SW 1271 (cell line): Measurements from ENCODE around the gene DMXL2.
"Not testable (repeated sequence)": the region's sequence is repeated elsewhere in the genome, so short reads cannot be mapped to it uniquely, and the experiment has no call there.

Source experiments
- DNase-seq, 2 experiments: peaks; one replicate each; lab custom pipeline; 2025; lab: John Stamatoyannopoulos, UW

Gene DMXL2

DNA sequence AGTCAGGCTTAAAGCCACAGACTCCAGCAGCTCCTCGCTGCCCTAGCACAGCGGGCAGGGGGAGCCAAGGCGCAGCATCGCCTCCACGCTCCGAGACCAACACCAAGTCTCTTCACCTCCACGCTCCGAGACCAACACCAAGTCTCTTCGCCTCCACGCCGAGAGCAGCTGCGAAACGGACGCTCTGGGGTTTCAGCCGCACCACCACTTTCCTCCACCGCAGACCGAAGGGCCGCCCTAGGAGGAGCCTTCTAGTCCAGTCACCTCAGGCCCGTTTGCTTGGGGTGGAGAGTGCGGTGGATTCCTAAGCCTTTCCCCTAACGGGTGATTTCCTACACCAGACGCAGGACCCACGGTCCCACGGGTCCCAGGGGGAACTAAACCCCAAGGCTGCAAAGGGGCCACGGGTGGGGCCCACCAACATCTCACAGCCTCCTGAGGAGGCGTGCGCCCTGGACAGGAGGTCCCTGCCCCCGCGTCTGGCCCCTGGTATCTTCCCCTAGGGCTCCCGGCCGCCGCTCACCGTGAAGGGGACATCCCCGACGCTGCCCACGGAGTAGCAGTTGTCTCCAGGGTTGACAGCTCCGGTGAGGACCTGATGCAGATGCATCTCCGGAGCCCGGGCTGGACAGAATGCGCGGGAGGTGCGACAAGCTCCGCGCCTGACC is 501 bp downstream of the DMXL2 start:
- DNase-seq: peak in 1 of 2 experiments; percentile 29

DNA sequence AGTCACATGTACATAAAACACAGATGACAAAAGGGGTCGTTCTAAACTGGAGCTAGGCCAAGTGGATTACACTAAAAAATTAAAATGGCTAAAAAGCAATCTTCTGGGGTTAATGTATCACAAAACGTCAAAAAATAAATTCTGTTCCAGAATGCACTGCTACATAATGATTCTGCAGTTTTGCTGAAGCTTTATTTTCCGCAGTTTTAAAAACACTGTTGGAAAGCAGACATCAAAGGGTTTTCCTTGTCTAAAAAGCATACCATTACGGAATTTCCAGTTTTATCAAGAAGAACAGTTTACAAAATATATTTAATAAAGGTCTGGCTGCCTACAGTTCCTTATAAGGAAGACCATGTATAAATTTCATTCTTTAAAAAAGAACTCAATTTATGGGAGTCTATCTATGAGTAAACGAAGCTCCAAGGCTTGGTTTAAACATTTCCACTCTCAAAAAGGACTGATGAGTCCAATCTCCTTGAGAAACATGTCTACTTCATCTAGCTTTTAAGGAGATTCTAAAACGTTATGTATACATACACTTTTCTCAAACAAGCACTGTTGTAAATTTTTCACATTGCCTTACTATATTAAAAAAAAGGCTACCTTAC is 1.3 kb downstream of the DMXL2 start:
- DNase-seq: no peak

DNA sequence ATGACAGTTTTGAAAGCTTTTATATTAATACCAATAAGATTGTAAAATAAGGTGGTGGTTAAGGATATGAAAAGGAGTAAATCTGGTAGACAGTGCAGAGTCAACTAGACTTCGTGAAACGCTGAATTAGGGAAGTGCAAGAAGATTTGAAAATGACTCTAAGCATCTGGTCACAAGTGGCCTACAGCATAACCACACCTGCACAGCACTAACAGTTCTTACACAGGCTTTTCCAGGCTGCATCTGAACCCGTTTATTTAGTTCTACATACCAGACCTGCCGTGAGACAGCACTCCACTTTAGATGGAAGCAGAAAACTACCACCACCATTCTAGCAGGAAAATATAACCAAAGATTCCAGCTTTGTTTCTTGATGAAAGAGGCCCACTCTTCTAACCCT is 1.9 kb downstream of the DMXL2 start:
- DNase-seq: no peak

DNA sequence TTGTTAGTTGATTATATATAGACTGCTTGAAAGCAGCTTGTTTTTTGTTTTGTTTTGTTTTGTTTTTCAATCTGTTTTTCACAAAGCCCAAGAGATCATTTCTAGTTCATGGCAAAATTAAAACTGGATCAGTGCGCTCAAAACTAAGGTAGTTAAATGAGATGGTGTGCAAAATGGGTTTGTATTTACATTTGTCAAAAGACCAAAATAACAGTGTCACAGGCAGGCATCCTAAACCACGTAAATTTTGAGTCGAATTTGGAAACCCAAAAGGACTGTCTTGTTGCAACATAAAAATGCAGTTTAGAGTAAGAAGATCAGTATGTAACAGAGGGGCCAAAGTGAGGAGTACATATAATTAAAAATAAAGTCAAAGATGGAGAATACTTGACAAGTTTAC is 2.4 kb downstream of the DMXL2 start:
- DNase-seq: no peak

DNA sequence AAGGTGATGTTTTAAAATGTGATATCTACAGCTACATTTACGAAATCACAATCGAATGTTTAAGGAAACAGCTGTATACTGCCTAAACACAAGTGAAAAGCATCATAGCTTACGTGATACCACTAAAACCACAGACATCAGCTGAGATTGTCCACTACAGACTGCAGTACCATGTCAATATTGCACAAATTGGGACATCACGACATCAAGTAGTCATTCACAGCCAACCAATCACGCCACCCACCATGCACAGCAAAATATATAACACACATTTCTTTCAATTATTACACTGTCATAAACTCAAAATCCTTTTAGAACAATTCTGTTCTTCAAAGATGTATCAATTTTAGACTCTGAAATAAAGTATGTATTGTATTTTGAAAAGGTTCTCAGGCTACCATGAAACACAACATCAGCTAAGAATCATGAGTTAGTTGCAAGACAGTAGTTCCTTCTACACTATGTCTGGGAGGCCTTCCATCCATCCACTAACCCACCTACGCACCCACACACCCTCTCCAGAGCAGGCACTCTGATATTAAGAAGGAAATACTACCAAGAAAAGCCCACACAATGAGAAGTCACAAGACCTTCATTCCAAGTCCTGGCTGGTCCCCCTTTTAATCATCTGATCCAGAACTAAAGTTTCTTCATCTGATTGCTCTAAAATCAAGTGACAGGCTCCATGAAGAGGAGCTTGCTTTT is 3.1 kb downstream of the DMXL2 start:
- no peak for DNase-seq

DNA sequence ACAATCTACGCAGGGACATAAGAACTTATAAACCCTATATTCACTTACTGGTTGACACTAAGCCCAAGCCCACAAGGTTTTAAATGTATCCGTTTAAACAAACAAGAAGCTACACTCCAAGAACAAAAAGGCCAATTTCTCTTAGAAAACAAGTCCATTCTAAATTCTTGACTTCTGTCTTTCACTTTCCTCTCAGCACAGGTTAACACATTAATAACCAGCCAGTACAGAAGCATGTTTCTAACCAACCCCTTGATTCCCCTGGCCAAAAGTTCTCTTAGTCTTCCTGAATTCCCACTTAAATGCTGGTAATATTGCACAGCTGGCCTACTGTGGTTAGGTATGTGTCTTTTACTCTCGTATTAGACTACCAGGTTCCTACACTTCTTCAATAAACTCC is 4.7 kb downstream of the DMXL2 start:
- no peak for DNase-seq

DNA sequence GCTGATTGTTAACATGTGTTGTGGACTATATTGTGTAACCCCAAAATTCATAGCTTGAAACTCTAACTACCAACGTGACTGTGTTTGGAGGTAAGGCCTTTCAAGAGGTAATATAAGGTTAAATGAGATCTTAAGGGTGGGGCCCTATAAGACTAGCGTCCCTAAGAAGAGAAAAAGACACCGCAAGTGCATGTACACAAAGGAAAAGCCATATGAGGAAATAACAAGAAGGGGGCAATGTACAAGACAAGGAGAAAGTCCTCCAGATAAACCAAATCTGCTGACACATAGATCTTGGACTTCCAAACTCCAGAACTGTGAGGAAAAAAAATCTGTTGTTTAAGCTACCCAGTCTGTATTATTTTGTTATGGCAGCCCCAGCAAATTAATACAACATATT is 8.6 kb downstream of the DMXL2 start:
- no peak for DNase-seq

DNA sequence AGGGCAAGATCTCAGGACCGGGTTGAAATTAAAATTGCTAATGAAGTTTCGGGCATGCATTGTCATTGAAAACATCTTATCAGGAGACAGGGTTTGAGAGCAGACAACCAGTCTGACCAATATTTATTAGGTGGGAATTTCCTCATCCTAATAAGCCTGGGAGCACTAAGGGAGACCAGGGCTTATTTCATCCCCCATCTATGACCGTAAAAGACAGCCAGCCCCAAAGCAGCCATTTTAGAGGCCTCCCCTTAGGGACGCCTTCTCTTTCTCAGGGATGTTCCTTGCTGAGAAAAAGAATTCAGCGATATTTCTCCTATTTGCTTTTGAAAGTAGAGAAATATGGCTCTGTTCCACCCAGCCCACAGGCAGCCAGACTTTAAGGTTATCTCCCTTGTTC is 9.9 kb downstream of the DMXL2 start:
- DNase-seq: not testable (repeated sequence)

DNA sequence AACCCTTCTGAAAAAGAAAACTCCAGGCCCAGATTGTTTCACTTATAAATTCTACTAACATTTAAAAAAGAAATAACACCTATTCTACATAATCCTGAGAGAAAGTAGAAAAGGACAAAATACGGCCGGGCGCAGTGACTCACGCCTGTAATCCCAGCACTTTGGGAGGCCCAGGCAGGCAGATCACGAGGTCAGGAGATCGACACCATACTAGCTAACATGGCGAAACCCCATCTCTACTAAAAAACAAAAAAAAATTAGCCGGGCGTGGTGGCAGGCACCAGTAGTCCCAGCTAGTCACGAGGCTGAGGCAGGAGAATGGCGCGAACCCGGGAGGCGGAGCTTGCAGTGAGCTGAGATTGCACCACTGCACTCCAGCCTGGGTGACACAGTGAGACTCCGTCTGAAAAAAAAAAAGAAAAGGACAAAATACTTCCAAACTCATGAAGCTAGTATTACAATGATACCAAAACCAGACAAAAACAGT is 19.1 kb downstream of the DMXL2 start:
- not testable (repeated sequence) for DNase-seq

DNA sequence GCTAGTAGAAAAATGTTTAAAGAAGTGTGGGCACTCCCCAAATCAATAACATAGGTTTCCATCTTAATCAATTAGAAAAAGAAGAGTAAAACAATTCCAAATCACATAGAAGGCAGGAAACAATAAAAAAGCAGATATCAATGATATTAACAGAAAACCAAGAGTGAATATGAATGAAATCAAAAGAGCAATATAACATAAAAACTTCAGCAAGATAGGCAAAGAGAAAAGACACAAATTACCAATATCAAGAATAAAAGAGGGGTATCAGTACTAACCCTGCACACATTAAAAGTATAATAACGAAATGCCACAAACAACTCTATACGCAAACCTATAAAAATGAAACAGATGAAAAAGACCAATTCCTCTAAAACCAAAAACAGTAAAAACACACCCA is 19.6 kb downstream of the DMXL2 start:
- no peak for DNase-seq

DNA sequence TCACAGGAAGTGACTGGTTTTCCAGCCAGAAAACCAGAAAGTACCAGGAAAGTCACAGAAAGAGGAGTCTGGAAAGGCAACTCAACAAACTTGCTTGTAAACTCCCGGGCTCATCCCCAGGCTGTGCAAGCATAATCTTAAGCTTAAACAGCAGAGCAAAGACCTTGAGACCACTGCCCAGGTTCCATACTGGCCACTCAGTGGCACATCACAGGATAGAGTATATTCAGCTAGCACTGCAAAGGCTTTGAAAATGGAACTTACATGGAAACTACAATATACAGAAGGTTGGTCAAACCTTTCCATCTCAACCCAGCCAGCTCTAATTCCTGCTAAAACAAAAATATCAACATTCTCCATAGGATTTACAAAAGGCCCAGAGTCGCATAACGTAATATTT is 20.1 kb downstream of the DMXL2 start:
- no peak for DNase-seq

DNA sequence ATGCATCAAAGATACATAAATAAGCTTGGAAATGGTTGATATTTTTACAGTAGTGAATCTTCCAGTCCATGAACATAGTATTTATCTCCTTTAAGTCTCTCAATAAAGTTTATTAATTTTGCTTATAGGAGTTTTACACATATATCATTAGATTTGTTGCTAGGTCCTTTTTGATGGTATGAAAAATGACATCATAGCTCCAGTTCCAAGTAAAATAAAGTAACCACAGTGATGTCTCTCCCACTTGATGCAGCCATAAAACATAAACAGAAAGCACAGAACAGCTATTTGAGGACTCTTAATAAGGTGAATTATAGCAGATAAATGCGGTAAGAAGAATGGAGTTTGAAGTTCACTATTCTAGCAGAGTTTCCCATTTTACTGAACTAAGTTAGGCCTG is 20.8 kb downstream of the DMXL2 start:
- no peak for DNase-seq

DNA sequence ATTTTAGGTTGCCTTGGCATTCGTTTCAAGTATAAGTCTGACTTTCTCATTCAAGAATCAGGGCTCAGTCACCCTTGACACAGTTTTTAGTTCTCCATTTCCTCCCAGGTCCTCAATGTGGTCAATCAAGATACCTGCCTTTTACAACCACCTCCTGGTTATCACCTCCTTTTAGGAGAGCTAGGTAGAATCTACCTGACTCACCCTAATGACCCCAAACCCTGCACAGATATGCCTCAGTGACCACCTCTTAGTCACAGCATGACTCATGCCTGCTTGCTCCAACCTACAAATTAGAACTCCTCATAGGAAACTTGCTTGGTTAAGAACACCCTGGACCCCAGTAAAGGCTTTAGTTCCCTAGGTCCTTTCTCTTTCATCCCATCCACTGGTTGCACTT is 22.5 kb downstream of the DMXL2 start:
- DNase-seq: no peak

DNA sequence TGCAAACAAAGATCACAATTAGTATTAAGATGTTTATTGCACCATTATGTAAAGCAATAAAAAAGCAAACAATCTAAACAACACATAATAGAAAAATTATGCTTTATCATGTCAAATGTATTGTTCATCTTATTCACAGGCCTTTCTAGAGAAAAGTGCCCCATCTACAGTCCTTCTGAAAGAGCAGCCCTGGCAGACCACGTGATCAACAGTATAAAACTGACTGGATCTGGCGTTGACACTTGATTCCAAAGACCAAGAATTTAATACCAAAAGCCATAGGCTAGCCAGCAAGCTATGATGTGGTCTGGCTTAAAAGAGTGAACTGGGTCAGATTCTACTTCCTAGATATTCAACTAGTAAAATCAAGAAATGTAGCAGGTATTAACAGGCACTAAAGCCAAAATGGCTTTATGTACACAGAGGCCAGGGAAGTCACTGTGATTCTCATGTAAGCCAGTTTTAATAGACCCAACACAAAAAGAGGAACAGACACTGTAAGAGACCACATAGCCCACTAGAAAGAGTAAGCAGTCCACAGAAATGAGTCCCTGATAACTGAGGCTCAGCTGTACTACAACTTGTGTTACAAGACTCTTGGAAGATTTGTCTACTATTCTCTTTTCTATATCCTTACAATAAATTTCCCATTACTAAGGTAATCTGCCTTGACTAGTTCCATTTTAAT is 32.5 kb downstream of the DMXL2 start:
- DNase-seq: no peak

DNA sequence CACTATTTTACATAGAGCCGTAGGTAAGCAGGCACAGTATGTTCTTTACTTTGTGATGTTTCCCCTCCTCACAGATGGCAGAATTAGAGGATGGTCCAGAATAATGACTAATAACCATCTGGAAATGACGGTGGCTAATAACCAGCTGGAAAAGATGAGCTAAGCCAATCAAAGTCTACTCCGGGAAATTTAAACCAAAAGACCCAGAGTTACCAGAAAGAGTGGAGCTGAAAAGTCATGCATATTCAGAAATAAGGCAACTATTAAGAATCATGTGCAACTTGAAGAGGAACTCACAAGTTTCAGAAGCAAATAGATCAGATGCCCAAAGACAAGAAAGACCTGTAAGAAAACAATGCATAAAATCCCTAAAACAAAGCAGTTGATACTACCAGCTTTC is 33.6 kb downstream of the DMXL2 start:
- DNase-seq: no peak

DNA sequence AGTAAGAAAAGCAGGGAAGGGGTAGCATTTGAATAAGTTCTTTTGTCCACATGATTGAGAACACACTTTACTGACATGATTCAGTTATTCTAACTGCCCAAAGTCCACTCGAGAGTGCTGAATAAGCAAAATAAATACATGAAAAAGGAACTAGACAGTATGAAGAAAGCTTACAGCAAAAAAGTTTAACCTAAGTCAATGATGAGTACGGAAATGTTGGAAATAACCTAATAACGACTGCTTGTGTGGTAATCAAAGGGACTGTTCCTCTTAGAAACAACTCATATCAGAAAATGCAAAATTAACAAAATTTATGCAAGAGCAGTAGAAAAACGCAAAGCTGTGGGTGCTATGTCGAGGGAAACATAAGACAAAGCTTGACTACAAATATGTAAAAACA is 36.6 kb downstream of the DMXL2 start:
- no peak for DNase-seq

DNA sequence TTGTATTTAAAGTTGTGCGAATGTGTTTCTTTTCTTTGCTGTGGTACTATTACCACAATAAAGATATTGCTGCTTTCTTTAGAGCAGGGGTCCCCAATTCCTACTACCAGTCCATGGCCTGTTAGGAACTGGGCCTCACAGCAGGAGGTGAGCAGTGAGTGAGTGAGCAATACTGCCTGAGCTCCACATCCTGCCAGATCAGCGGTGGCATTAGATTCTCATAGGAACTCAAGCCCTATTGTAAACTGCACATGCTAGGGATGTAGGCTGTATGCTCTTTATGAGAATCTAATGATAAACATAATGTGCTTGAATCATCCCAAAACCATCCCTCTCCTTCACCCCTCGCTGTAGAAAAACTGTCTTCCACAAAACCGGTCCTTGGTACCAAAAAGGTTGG is 41.6 kb downstream of the DMXL2 start:
- no peak for DNase-seq

DNA sequence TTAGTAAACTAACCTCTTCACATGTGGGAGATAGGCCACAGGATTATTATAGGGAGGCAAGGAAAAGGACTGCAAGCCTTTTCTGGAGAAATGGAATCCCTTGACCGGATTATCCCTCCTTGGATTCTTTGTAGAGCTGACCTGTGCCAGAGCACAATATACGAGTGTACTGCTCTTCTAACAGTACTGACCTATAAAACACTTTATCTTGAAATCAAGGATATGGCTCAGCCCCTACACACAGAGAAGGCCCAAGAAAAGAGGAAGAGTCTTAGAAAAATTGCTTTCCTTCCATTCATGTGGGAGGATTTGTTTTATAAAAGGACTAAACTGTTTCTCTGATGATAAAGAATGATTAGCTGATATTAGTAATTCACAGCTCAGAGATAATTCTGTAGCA is 42.2 kb downstream of the DMXL2 start:
- no peak for DNase-seq

DNA sequence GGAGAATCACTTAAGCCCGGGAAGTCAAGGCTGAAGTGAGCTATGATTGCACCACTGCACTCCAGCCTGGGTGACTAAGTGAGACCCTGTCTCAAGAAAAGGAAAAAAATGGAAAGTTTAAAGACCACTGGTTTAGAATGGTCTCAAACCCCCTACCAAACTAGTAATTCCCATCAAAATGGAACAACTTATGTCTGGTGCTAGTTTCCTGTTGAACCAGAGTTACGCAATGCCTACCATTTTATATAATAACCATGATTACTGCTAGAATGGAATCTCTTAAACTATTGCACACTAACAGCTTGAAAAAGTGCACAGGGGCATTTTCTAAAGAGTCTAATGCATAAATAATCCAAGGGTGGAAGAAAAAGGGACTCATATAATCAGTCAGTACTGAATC is 43.6 kb downstream of the DMXL2 start:
- no peak for DNase-seq

DNA sequence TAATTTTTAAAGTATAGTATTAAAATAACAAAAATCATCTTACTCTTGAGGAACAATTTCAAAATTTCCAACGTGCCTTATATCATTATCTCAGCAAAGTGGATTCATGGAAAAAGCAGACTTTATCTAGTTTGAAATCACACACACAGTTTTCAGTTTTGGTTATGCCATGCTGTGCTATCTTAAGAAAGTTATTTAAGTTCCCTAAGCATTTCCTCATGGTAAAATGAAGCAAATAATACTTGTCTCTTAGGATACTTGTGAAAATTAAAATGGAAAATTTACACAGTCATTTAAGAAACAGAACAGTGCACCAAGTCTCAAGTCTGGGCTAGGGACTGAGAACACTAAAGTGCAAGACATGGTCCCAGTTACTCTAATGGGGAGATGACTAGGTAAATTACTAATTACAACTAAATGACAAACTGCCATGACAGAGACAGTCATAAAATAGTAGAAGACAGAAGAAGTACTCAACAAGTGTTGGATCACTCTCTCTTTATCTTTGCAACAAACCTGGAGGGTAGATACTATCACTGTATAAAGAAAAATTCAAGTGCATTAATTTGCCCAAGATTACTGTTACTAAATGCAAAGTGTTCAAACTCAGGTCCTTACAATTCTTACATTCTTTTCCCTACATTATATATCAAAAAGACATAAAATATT is 44.8 kb downstream of the DMXL2 start:
- DNase-seq: no peak

DNA sequence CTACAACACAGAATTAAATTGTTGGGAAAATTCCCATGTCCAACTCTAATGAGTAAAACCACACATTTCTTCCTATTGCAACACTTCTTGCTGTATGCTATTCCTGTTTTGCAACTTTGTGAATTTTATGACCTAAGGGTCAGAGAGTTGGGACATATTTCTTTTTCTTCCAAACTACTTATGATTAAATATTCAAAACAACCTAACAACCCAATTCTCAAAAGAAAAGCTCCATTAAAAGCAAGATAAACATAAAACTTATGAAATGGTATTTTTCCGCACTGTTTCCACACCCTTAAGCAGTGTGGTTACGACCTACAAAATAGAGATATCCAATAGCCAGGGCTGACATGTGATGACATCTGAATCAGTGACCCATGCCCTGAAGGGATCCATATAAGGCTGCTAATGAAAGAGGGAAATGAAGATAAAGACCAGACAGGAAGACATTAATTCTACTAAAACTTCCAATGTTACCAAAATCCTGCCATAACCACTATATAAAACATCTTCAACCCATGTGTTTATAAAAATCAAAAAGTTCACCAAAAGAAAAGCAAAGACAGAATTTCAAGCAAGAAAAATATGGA is 45.6 kb downstream of the DMXL2 start:
- no peak for DNase-seq

DNA sequence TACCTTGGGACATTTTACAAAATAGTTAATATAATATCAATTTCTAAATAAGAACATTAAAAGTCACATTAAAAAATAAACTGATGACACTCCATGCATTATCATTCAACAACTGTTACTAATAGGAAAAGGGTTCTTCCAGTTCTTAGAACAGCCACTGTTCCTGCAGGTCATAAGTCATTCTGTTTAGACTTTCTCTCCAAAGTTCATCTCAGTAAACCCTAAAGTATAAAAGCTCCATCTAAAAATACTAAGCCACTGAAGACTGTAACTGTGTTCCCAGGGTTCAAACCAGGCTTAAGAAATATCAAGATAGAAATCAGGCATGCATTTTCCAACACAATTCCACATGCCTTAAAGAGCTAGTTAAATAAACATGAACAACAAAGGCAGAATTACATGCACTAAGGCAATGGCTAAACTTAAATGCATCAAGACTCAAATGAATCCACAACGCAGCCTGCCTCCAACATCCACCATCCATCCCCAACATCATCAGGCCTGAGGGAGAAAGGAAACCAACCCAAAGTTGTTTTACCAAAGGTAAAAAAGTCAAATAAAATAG is 46.2 kb downstream of the DMXL2 start:
- no peak for DNase-seq
